Mucosa of descending colon (tissue), 3 donors: Measurements from ENCODE around the gene NDRG2. TPM values are rescaled to one million over a fixed set of nuclear protein-coding genes. Genes with fewer than 3 reads are reported as not detected.

Experiments used
- ATAC-seq: fragments of 200-7000 bp; cut with Tn5 transposase; one replicate; pipeline ENCODE4 v1.9.1; 2020; ENCODE audit warnings: mild to moderate bottlenecking, moderate library complexity
- DNase-seq, 3 donors: peaks; one replicate each; pipeline ENCODE4 v3.0.0-alpha.2; 2020
- H3K36me3 ChIP-seq: fragments of 200-600 bp; one replicate; pipeline ENCODE4 v1.8.0; 2021; ENCODE audit warnings: low read depth, mild to moderate bottlenecking
- H3K4me1 ChIP-seq: fragments of 200-600 bp; one replicate; pipeline ENCODE4 v1.8.0; 2021; ENCODE audit warnings: low read depth, mild to moderate bottlenecking
- H3K4me3 ChIP-seq: fragments of 200-600 bp; one replicate; pipeline ENCODE4 v1.8.0; 2021; ENCODE audit warnings: mild to moderate bottlenecking
- H3K9me3 ChIP-seq: fragments of 200-600 bp; one replicate; pipeline ENCODE4 v1.8.0; 2021; ENCODE audit warnings: mild to moderate bottlenecking
- intact Hi-C, 2 donors: fragments of 100-400 bp; cut with DNase I in 1 of 2; cut with micrococcal nuclease in 1 of 2; formaldehyde crosslinking; loops; one replicate each; pipeline versions ENCODE4 v1.11.0 to v1.11.1; 2022; cut with DNase I, micrococcal nuclease
- total RNA-seq, 3 donors: library from RNA; stranded (reverse); fragmentation: NEBNext Ultra II Directional in 2 of 3; extraction: Animal tissue kit (Norgen Biotek cat#: 25700) in 2 of 3; gene quantifications; one replicate each; pipeline versions ENCODE4 v1.2.1 to v1.2.4, GENCODE V29; 2021 to 2023
- TF ChIP-seq, protein P1 (sequence below): fragments of 200-600 bp; IDR thresholded peaks from one replicate; pipeline ENCODE4 v1.8.0; 2022; ENCODE audit warnings: antibody characterized with exemption, mild to moderate bottlenecking
- donor health status: DM: no; HTN: no; CAD: no; lungs with moderate emphysema.
- donor health status: DM: no; HTN: no; CAD: no.
- donor health status: DM: no; HTN: yes; CAD: no.

The NDRG2 gene
- total RNA-seq, 3 donors from 2014 or later, result 156 to 212 (median 188) TPM

- intact Hi-C loops, result loop anchor here in 1 of 2 donors (2.0 kb wide), 1 partner anchor 36 kb away; no protein-coding TSS in a partner anchor
- H3K4me1 ChIP-seq, result peaks cover 29% of the 10 kb centered on the region
- DNase-seq (peak in 2 of 3 donors; percentile 58 to 70), ATAC-seq (peak; percentile 24)
- H3K4me3 ChIP-seq, result no peak overlapping the region
- TF ChIP-seq, protein P1, sequence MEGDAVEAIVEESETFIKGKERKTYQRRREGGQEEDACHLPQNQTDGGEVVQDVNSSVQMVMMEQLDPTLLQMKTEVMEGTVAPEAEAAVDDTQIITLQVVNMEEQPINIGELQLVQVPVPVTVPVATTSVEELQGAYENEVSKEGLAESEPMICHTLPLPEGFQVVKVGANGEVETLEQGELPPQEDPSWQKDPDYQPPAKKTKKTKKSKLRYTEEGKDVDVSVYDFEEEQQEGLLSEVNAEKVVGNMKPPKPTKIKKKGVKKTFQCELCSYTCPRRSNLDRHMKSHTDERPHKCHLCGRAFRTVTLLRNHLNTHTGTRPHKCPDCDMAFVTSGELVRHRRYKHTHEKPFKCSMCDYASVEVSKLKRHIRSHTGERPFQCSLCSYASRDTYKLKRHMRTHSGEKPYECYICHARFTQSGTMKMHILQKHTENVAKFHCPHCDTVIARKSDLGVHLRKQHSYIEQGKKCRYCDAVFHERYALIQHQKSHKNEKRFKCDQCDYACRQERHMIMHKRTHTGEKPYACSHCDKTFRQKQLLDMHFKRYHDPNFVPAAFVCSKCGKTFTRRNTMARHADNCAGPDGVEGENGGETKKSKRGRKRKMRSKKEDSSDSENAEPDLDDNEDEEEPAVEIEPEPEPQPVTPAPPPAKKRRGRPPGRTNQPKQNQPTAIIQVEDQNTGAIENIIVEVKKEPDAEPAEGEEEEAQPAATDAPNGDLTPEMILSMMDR, result peak; percentile 13
- H3K36me3 ChIP-seq, result no peaks in the 10 kb centered on the region
- no peaks in the 10 kb centered on the region for H3K9me3 ChIP-seq
Measured at GRCh38 chr14:21068521-21069387, 43.9 kb upstream of the NDRG2 start.

DNA sequence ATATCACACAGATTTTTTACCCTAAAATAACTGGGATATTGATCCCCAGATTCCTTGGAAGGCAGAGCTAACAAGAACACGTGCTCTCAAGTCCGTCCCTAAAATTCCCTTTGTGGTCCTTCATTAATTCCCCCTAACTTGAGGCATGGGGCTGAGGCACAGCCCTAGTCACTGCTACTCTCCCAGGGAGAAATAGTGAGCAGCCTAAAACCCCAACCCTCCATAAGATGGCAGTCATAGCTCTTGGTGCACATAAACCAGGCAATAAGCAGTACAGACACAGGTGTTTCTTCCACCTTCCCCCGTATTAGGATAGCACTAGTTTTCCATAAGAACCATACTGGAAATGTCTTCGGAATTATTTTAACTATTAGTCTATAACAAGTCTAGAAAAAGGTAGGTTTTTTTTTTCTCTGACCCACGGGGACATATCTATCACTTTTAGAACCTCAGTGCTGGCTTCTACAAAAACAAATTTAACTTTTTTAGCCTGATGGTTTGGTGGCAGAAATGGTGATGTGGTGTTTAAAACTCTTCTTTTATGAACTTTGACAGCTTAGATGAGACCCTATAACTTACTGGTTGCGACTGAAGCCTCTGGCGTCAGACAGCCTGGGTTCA lies 42.1 kb upstream of the NDRG2 start:
- no peaks in the 10 kb centered on the region for H3K9me3 ChIP-seq
- intact Hi-C loops, result no loop called here
- ATAC-seq (no peak), DNase-seq (peak in 1 of 3 donors; percentile 28)
- peaks cover 21% of the 10 kb centered on the region for H3K4me1 ChIP-seq
- no peaks in the 10 kb centered on the region for H3K36me3 ChIP-seq
- TF ChIP-seq, protein P1, result no peak
- no peak overlapping the region for H3K4me3 ChIP-seq

- H3K4me3 ChIP-seq, result no peak overlapping the region
- DNase-seq (no peak), ATAC-seq (no peak)
- intact Hi-C loops, result no loop called here
- TF ChIP-seq, protein P1, result no peak
- H3K36me3 ChIP-seq, result no peaks in the 10 kb centered on the region
- no peaks in the 10 kb centered on the region for H3K9me3 ChIP-seq
- H3K4me1 ChIP-seq, result peaks cover 1% of the 10 kb centered on the region
Measured at GRCh38 chr14:21063479-21063878, 38.6 kb upstream of the NDRG2 start.

DNA sequence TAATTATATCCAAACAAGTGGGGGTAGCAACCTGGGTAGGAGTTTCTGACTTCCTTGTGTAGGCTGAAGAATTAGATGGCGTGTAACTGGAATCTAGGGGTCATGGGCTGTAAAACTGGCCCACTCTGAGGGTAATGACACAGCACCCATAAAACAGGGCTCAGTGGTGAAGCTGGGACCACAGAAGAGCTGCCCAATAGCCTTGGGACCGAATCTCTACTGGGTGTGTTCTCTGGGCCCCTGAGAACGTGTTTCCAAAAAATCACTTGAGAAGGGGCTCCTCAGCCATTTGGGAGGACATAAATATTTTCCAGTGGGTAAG lies 36.4 kb upstream of the NDRG2 start:
- no peak for DNase-seq
- H3K4me3 ChIP-seq, result no peak overlapping the region
- H3K4me1 ChIP-seq, result peaks cover 3% of the 10 kb centered on the region
- no peaks in the 10 kb centered on the region for H3K9me3 ChIP-seq
- TF ChIP-seq, protein P1, result no peak
- intact Hi-C loops, result no loop called here
- no peak for ATAC-seq
- H3K36me3 ChIP-seq, result no peaks in the 10 kb centered on the region

- no peaks in the 10 kb centered on the region for H3K36me3 ChIP-seq
- intact Hi-C loops, result no loop called here
- H3K4me1 ChIP-seq, result peaks cover 7% of the 10 kb centered on the region
- TF ChIP-seq, protein P1, result no peak
- H3K4me3 ChIP-seq, result no peak overlapping the region
- DNase-seq (peak in 1 of 3 donors; percentile 67), ATAC-seq (peak; percentile 69)
- no peaks in the 10 kb centered on the region for H3K9me3 ChIP-seq
Measured at GRCh38 chr14:21060614-21061346, 35.9 kb upstream of the NDRG2 start.
